HG03159 (cell line): Measurements from ENCODE around the gene ADAM12.
"Not testable (repeated sequence)": the region's sequence is repeated elsewhere in the genome, so short reads cannot be mapped to it uniquely, and the experiment has no call there.

ENCODE experiments used
- ATAC-seq: cut with Tn5 transposase; IDR thresholded peaks from one replicate; pipeline ENCODE4 v1.9.1; 2021; ENCODE audit warnings: mild to moderate bottlenecking, moderate library complexity; ENCODE audit not compliant: unreplicated experiment

The ADAM12 gene

GRCh38 chr10:126268013-126268920 lies 120.0 kb downstream of the ADAM12 start:
- no peak for ATAC-seq

GRCh38 chr10:126264102-126265018 lies 123.9 kb downstream of the ADAM12 start:
- ATAC-seq: no peak

GRCh38 chr10:126263006-126263676 lies 125.1 kb downstream of the ADAM12 start:
- no peak for ATAC-seq

DNA sequence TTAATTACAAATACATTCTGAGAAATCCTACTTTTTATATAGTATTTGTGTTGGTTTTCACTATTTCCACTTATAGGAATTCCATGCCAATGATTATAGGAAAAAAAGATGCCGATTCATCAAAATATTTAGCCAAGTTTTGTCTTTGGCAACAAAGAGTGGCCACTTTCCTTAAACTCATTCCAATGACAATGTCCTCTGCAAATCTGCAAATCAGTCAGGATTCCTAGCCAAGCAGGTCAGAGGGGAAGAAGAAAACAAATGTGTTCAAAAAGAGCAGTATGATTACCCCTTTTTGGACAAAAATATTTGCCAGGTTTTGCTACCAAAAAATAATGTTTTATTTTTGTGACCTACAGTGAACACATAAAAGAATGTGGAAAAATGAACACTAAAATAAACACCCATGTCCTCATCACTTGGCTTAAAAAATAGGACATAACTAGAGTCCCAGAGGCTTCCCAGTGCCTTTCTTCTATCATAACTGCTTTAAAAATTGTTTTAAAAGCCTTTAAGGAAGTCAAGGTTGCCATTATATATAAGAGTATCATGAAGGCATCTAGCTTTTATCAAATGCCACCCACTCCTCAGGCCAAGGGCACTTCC lies 125.9 kb downstream of the ADAM12 start:
- ATAC-seq: no peak

GRCh38 chr10:126259760-126260479 lies 128.4 kb downstream of the ADAM12 start:
- ATAC-seq: no peak

GRCh38 chr10:126256864-126257263 lies 131.4 kb downstream of the ADAM12 start:
- ATAC-seq: no peak

DNA sequence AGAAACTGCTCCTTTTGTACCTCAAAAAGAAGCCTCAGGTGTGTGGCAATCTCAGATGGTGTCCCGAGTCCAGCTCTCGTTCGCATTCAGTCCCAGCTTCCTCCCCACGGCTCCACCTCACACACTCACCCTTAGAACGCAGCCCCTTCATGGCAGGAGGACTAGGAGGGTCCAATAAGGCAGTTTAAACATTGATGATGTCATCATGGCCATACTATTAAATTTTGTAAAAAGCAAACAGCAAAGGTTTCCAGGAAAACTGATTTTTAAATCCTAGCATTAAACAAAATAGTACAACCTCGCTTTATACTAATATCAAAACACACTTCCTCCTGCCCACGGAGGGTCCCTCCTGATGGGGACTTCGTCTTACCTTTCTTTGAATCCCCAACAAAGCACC lies 133.0 kb downstream of the ADAM12 start:
- no peak for ATAC-seq

GRCh38 chr10:126253611-126253998 lies 134.7 kb downstream of the ADAM12 start:
- no peak for ATAC-seq

DNA sequence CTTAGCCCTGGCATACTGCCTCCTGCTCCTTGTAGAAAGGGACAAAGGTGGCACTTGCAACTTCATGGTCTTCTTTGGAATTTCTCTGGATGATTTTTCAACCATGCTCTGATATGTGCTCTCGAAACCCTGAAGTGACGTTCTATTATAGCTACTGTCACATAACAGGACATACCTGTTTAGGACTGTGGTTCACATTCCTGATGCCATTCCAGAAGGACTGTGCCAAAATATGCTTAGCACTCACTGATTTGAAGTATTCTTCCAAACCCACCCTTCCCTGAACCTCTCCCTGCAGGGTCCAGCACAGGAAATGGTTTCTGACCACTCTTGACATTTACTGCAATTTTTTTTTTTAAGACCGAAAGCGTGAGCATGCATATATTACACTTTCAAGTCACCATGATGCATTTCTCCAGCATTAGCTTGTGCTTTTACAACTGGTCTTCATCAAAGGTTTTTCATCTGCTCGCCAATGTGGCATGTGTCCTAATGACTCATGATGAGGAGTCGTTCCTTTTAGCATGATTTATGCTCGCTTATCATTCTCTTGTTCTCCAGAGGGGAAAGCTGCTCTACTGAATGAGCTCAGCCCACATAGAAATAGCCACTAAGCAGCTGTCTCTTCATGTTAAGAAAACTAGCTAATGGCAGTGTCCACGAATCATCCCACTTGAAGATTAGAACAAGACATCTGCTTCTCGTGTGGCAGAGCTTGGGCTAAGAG lies 135.2 kb downstream of the ADAM12 start:
- no peak for ATAC-seq

DNA sequence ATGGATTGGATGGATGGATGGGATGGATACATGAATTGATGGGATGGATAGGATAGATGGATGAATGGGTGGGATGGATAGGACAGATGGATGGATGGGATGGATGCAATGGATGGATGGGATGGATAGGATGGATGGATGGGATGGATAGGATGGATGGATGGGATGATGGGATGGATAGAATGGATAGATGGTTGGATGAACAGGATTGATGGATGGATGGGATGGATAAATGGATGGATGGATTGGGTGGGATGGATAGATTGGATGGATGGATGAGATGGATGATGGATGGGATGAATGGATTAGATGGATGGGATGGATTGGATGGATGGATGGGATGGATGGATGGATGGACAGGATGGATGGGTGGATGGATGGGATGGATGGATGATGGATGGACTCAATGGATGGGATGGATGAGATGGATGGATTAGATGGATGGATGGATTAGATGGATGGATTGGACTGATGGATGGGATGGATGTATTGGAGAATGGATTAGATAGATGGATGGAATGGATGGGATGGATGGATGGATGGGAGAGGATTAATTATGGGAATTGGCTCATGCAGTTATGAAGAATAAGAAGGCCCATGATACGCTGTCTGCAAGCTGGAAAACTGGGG lies 136.4 kb downstream of the ADAM12 start:
- ATAC-seq: no peak

GRCh38 chr10:126250527-126251310 lies 137.6 kb downstream of the ADAM12 start:
- ATAC-seq: no peak

DNA sequence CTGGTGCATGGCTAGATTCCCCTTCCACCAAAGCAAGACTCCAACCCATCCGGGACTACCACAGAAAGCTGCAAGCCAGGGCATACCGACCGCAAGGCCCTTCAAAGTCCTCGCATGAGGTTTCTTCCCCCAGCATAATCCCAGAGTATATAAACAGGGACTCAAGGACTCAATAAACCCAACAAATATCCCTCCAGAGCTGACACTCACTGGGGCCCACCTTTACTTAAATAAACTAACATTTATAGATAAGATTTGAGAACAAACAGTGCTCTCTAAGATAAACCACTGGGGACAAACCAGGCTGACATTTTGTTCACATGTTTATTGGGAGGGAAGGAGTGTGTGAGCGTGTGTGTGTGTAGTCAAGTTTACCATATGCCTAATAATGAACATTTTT lies 138.2 kb downstream of the ADAM12 start:
- no peak for ATAC-seq

DNA sequence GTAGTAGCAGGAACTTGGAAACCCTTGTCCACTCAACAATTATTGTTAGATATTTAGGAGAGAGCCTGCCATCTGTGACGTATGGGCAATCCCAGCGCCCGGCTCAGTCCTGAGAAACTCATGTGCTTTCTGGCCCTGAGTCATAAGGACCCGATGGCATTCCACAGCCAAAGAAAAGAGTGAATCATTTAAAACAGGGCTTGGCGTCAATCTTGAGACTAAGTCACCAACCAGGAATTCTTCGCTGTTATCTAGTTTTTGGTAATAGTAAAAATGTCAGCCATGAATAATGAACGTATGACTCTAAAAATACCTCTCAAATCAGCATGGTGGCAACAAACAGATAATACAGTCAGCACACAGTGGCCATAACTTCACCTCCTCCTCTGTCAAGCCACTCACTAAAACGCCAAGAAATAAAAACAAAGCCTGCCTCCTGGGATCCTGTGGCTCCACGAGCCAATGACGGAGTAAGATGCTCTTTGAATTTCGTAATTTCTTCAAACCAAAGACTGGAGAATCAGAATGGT lies 140.8 kb downstream of the ADAM12 start:
- ATAC-seq: no peak

- not testable (repeated sequence) for ATAC-seq
These were observed 141.9 kb downstream of the ADAM12 start for GRCh38 chr10:126246396-126246795.

- no peak for ATAC-seq
These were observed 142.8 kb downstream of the ADAM12 start for GRCh38 chr10:126245501-126245900.

DNA sequence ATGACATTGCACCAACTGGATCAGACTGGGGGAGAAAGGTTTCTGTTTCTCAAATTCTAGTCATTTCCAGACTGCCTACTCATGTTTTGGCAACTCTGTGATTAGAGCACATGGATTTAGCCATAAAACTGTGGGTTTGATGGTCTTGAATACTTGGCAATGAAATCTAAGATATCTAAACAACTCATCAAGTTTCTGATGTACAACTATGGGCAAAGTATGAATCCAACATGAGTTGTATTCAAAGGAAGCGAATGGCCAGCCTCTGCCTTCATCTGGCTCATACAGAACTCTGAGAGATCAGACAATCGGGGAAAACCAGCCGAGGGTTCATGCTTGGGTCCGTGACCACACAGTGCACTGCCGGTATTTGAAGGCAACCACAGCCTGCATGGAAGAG lies 144.3 kb downstream of the ADAM12 start:
- ATAC-seq: no peak

DNA sequence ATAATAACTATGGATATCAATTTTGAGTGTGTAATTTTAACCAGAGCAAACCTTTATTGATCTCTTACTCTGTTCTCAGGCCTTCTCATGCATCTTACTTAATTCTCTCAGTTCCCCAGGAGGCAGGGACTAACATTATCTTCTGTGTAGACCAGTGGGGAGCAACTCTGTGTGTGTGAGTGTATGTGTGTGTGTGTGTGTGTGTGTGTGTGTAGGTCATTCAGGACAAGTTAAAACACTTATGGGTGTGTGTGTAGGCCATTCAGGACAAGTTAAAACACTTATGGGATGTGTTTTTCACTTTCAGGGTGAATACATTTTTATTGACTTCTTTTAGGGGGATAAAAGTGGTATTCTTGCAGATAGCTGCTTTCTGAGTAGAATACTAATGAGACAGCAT lies 145.0 kb downstream of the ADAM12 start:
- no peak for ATAC-seq
